HG03342 (cell line): Measurements from ENCODE around the gene SMG6.
"Not testable (repeated sequence)": the region's sequence is repeated elsewhere in the genome, so short reads cannot be mapped to it uniquely, and the experiment has no call there.

ENCODE experiments used
- ATAC-seq: cut with Tn5 transposase; IDR thresholded peaks from one replicate; pipeline ENCODE4 v1.9.1; 2021; ENCODE audit warnings: mild to moderate bottlenecking, moderate library complexity; ENCODE audit not compliant: unreplicated experiment

Gene SMG6

GRCh38 chr17:2151358-2152033 is 152.1 kb downstream of the SMG6 start:
- no peak for ATAC-seq

GRCh38 chr17:2150806-2151205 is 152.8 kb downstream of the SMG6 start:
- ATAC-seq = no peak

- no peak for ATAC-seq
These were observed 153.7 kb downstream of the SMG6 start for GRCh38 chr17:2149934-2150333.

- ATAC-seq = no peak
These were observed 157.3 kb downstream of the SMG6 start for GRCh38 chr17:2146132-2146871.

- ATAC-seq = no peak
These were observed 158.9 kb downstream of the SMG6 start for GRCh38 chr17:2144701-2145100.

- ATAC-seq = no peak
These were observed 160.3 kb downstream of the SMG6 start for GRCh38 chr17:2143332-2143731.

GRCh38 chr17:2142682-2143081 is 160.9 kb downstream of the SMG6 start:
- ATAC-seq = not testable (repeated sequence)

- ATAC-seq = no peak
These were observed 162.9 kb downstream of the SMG6 start for GRCh38 chr17:2140683-2141082.

GRCh38 chr17:2138761-2139160 is 164.8 kb downstream of the SMG6 start:
- ATAC-seq = no peak

- peak; percentile 70 for ATAC-seq
These were observed 165.3 kb downstream of the SMG6 start for GRCh38 chr17:2138318-2138717.

- peak; percentile 68 for ATAC-seq
These were observed 166.1 kb downstream of the SMG6 start for GRCh38 chr17:2137342-2138098.

GRCh38 chr17:2136241-2136640 is 167.3 kb downstream of the SMG6 start:
- ATAC-seq = no peak

GRCh38 chr17:2128011-2128410 is 175.6 kb downstream of the SMG6 start:
- ATAC-seq = no peak

- no peak for ATAC-seq
These were observed 178.5 kb downstream of the SMG6 start for GRCh38 chr17:2125013-2125535.

- ATAC-seq = no peak
These were observed 179.2 kb downstream of the SMG6 start for GRCh38 chr17:2124391-2124790.

- ATAC-seq = no peak
These were observed 180.0 kb downstream of the SMG6 start for GRCh38 chr17:2123375-2124251.

- ATAC-seq = no peak
These were observed 180.8 kb downstream of the SMG6 start for GRCh38 chr17:2122641-2123302.

- no peak for ATAC-seq
These were observed 182.8 kb downstream of the SMG6 start for GRCh38 chr17:2120586-2121335.

GRCh38 chr17:2113279-2113622 is 190.3 kb downstream of the SMG6 start:
- no peak for ATAC-seq
